Gastroesophageal sphincter (tissue), 4 donors: ENCODE results near the gene EXD3. TPM values are rescaled to one million over a fixed set of nuclear protein-coding genes. Genes with fewer than 3 reads are reported as not detected.
A peak's percentile ranks its signal among the peaks of the same experiment; 100 is the strongest.

Experiments
- ATAC-seq: fragments of 150-250 bp; one replicate; pipeline ENCODE4 v1.9.1; 2016; ENCODE audit warnings: mild to moderate bottlenecking, moderate library complexity
- H3K27ac ChIP-seq, 4 donors: fragments of 200-600 bp; sonication (generic) in 3 of 4; 1 replicate in 3 of 4; 2 replicates in 1 of 4; pipeline ENCODE4 v1.5.1; 2016 to 2019
- H3K27me3 ChIP-seq: fragments of 200-600 bp; sonication (generic); one replicate; pipeline ENCODE4 v1.5.1; 2019
- H3K36me3 ChIP-seq, 2 donors: fragments of 200-600 bp; sonication (generic); one replicate each; pipeline ENCODE4 v1.5.1; 2019; ENCODE audit warnings: control low read depth in 1 of 2
- H3K4me1 ChIP-seq, 3 donors: fragments of 200-600 bp; sonication (generic); 1 replicate in 2 of 3; 2 replicates in 1 of 3; pipeline ENCODE4 v1.5.1; 2016 to 2019; ENCODE audit warnings: control low read depth in 2 of 3
- H3K4me3 ChIP-seq, 2 donors: fragments of 200-600 bp; sonication (generic); one replicate each; pipeline ENCODE4 v1.5.1; 2019; ENCODE audit warnings: mild to moderate bottlenecking in 1 of 2, moderate library complexity in 1 of 2
- H3K9me3 ChIP-seq, 3 donors: fragments of 200-600 bp; sonication (generic); one replicate each; pipeline ENCODE4 v1.5.1; 2017 to 2019; ENCODE audit warnings: control low read depth in 2 of 3
- CTCF ChIP-seq, 4 experiments: fragments of 200-600 bp in 2 of 4; fragments of 450-650 bp in 2 of 4; sonication (generic) in 1 of 4; IDR thresholded peaks; one replicate each; pipeline ENCODE4 v1.5.1; 2017 to 2019; ENCODE audit warnings: antibody characterized with exemption in 4 of 4, mild to moderate bottlenecking in 2 of 4, moderate library complexity in 2 of 4
- EP300 ChIP-seq: sonication (generic); formaldehyde crosslinking; IDR thresholded peaks from one replicate; pipeline ENCODE4 v1.6.1; 2017; ENCODE audit warnings: antibody characterized with exemption, mild to moderate bottlenecking
- POLR2A ChIP-seq, 2 donors: fragments of 450-650 bp; IDR thresholded peaks; one replicate each; pipeline ENCODE4 v1.6.1; 2017; ENCODE audit warnings: antibody characterized with exemption in 2 of 2, mild to moderate bottlenecking in 2 of 2, moderate library complexity in 1 of 2
- POLR2AphosphoS5 ChIP-seq: sonication (generic); formaldehyde crosslinking; IDR thresholded peaks from one replicate; pipeline ENCODE4 v1.6.1; 2017; ENCODE audit warnings: antibody characterized with exemption
- WGBS, 2 donors: methylation state at CpG; one replicate each; pipeline ENCODE4 v1.1.5; 2018; ENCODE audit warnings: low coverage in 1 of 2; 5-methylcytosine and 5-hydroxymethylcytosine counted together
- total RNA-seq, 4 donors: library from RNA; depleted of rRNA; stranded (reverse); fragments of >200 nt; gene quantifications; one replicate each; pipeline ENCODE4 v1.1.0, GENCODE V29; 2016

Gene EXD3
- total RNA-seq, 4 donors from 2014 or later: 3.7 to 29.7 (median 10.9) TPM

DNA sequence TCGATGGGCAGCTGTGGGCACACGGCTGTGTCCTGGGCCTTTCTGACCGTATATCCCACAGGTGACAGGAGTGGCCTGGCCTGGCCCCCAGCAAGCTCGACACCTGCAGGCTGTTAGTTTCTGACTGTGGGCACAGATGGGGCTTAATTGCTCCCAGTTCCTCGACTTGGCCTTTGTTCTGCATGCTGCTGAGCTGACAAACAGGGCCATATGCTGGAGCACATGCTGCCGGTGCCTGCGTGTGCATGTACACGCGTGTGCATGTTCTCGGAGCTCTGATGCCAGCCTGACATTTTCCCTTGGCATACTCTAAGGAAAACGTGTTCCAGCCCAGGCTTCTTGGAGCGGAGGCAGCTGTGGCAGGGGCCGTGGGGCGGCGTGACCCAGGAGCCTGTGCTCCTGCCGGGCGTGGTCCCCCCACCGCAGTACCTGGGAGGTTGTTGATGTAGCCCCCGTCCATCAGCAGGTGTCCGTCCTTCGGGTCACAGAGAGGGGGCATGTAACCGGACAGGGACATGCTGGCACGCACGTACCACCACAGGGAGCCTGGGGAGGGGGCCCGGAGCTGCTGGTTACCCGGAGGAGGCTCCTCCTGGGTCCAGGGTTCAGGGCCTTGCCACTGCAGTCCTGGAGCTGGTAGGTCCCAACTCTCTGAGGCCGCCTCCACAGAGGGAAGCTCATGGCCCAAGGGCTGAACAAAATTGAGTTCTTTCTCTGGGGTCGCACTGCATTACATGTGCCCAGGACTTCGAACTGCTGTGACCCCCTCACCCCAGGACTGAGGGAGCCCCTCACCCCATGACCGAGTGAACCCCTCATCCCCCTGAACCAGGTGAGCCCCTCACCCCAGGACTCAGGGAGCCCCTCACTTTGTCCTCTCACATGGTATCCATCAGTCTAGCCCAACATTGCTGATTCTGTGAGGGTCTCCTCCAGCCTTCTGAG is 40.3 kb upstream of the EXD3 start:
- WGBS, 2 donors: 50 to 80% methylated on average over 1 of the region's 30 CpGs
- Histone ChIP-seq H3K9me3 (no peaks in the 10 kb centered on the region), H3K27me3 (no peaks in the 10 kb centered on the region), H3K27ac (no peak overlapping the region), H3K4me3 (no peak overlapping the region), H3K36me3 (peaks cover 0 to 15% of the 10 kb centered on the region in 2 donors), H3K4me1 (peaks cover 0 to 32% (median 14%) of the 10 kb centered on the region in 3 donors)
- TF ChIP-seq CTCF (IDR thresholded peaks at IDR 0.05): no peak
- TF ChIP-seq POLR2A (IDR thresholded peaks at IDR 0.05): no peak
- no peak for TF ChIP-seq POLR2AphosphoS5
- no peak for TF ChIP-seq EP300
- no peak for ATAC-seq

GRCh38 chr9:137462396-137462985 is 39.5 kb upstream of the EXD3 start:
- no peaks in the 10 kb centered on the region for H3K9me3 ChIP-seq
- TF ChIP-seq POLR2A (IDR thresholded peaks at IDR 0.05) (no peak), EP300 (no peak), CTCF (IDR thresholded peaks at IDR 0.05) (no peak)
- H3K4me1 ChIP-seq: peaks cover 0 to 39% (median 21%) of the 10 kb centered on the region in 3 donors
- WGBS, 2 donors: no CpG with 5 or more reads among the region's 25 CpGs
- H3K27me3 ChIP-seq: no peaks in the 10 kb centered on the region
- H3K36me3 ChIP-seq: peaks cover 0 to 19% of the 10 kb centered on the region in 2 donors
- ATAC-seq: no peak
- no peak overlapping the region for H3K4me3 ChIP-seq
- no peak overlapping the region for H3K27ac ChIP-seq

GRCh38 chr9:137461663-137462395 is 38.9 kb upstream of the EXD3 start:
- peaks cover 0 to 25% of the 10 kb centered on the region in 2 donors for H3K36me3 ChIP-seq
- H3K9me3 ChIP-seq: no peaks in the 10 kb centered on the region
- ATAC-seq: peak; percentile 8
- TF ChIP-seq CTCF (IDR thresholded peaks at IDR 0.05) (peak in 1 of 4 experiments; percentile 10), POLR2A (IDR thresholded peaks at IDR 0.05) (no peak)
- H3K27me3 ChIP-seq: no peaks in the 10 kb centered on the region
- H3K4me3 ChIP-seq: no peak overlapping the region
- peaks cover 0 to 46% (median 21%) of the 10 kb centered on the region in 3 donors for H3K4me1 ChIP-seq
- no peak overlapping the region for H3K27ac ChIP-seq
- no CpG with 5 or more reads among the region's 52 CpGs for WGBS, 2 donors

DNA sequence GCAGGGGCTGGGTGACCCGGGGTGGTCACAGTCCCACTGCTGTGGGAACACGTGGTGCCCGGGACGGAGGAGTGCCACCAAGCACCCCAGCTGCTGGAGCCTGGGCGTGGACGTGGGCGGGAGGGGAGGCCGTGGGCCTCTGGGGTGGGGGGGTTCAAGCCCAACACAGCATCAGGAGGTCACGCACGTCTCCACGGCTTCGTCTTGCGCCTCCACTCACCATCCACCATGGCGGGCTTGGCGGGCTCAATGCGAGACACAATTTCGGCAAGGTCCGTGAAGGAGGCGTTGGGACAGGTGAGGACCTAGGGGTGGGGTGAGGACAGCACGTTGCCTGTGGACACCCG is 38.3 kb upstream of the EXD3 start:
- H3K4me1 ChIP-seq: peaks cover 0 to 52% (median 21%) of the 10 kb centered on the region in 3 donors
- no peak overlapping the region for H3K27ac ChIP-seq
- WGBS, 2 donors: 100% methylated on average over 1 of the region's 21 CpGs; no CpG with 5 or more reads in 1 of the 2 donors
- H3K36me3 ChIP-seq: peaks cover 0 to 31% of the 10 kb centered on the region in 2 donors
- no peak for ATAC-seq
- no peak overlapping the region for H3K4me3 ChIP-seq
- no peaks in the 10 kb centered on the region for H3K27me3 ChIP-seq
- no peak for TF ChIP-seq EP300
- no peak for TF ChIP-seq POLR2A (IDR thresholded peaks at IDR 0.05)
- no peak for TF ChIP-seq POLR2AphosphoS5
- no peak for TF ChIP-seq CTCF (IDR thresholded peaks at IDR 0.05)
- no peaks in the 10 kb centered on the region for H3K9me3 ChIP-seq
